ENCODE measurements around the gene RNF2. TPM values are rescaled to one million over a fixed set of nuclear protein-coding genes. Genes with fewer than 3 reads are reported as not detected.

RNF2 gene
- total and polyA plus RNA-seq, 12 donors = 2.3 to 16.7 (median 13.2) TPM

DNA sequence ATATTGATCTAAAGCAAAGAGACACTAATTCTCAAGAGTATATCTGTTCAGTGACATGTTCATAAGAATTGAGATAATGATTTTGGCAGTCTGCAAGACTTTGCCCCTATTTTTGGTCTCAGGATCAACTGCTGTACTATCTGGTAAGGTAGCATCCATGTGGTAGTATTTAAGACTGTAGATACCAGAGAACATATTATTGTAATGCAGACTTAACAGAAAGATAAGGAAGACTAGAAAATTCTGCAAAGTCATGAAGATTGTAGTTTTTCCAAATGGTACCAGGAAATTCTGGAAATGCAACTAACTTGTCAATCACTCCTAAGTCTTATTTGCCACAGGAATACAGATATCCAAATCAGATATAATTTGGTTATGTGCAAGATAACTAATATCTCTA lies 35.1 kb downstream of the RNF2 start:
- DNase-seq = no peak
- TF ChIP-seq CTCF (IDR thresholded peaks at IDR 0.05) = no peak
- intact Hi-C loops (cut with DNase I) = no loop called here
- H3K9me3 ChIP-seq = no peaks in the 10 kb centered on the region
- ATAC-seq = no peak
- no peaks in the 10 kb centered on the region for H3K36me3 ChIP-seq
- H3K4me3 ChIP-seq = no peak overlapping the region
- no peaks in the 10 kb centered on the region for H3K27me3 ChIP-seq
- peaks cover 0 to 7% (median 0%) of the 10 kb centered on the region in 9 donors for H3K4me1 ChIP-seq
- no peak overlapping the region for H3K27ac ChIP-seq

DNA sequence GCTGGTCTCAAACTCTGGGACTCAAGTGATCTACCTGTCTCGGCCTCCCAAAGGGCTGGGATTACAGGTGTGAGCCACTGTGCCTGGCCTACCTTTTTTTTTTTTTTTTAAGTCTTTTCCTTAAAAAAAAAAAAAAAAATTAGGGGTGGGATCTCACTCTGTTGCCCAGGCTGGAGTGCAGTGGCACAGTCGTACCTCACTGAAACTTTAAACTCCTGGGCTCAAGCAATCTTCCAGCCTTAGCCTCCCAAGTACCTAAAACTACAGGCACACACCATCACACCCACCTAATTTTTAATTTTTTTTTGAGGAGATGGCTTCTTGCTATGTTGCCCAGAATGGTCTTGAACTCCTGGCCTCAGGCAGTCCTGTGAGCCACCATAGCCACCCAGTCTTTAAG lies 38.5 kb downstream of the RNF2 start:
- ATAC-seq (no peak), DNase-seq (no peak)

DNA sequence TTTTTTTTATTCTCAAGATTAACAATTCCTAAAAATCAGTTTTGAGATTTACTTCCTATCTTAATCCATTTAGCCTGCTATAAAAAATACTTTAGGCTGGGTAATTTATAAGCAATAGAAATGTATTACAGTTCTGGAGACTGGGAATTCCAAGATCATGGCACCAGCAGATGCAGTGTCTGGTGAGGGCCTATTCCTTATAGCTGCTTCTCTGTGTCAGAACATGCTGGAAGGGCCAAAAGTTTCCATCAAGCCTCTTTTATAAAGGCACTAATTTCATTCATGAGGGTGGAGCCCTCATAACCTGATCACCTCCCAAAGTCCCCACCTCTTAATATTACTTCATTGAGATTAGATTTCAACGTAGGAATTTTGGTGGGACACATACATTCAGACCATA lies 41.7 kb downstream of the RNF2 start:
- Histone ChIP-seq H3K9me3 (no peaks in the 10 kb centered on the region), H3K27ac (no peak overlapping the region), H3K4me1 (peaks cover 0 to 6% (median 0%) of the 10 kb centered on the region in 9 donors), H3K36me3 (peaks cover 0 to 45% (median 4%) of the 10 kb centered on the region in 9 donors), H3K4me3 (no peak overlapping the region), H3K27me3 (no peaks in the 10 kb centered on the region)
- DNase-seq = no peak
- no peak for ATAC-seq
- 89 to 98% methylated on average over 1 of the region's 1 CpG for WGBS, 2 donors
- intact Hi-C loops (cut with DNase I) = no loop called here
- TF ChIP-seq CTCF (IDR thresholded peaks at IDR 0.05) = no peak

More for the DNA sequence above, 38.5 kb downstream of the RNF2 start:
- Histone ChIP-seq H3K4me3 (no peak overlapping the region), H3K9me3 (no peaks in the 10 kb centered on the region), H3K36me3 (peaks cover 0 to 15% (median 4%) of the 10 kb centered on the region in 9 donors), H3K27ac (no peak overlapping the region), H3K27me3 (no peaks in the 10 kb centered on the region), H3K4me1 (peaks cover 0 to 7% (median 0%) of the 10 kb centered on the region in 9 donors)
- no peak for TF ChIP-seq CTCF (IDR thresholded peaks at IDR 0.05)
- intact Hi-C loops (cut with DNase I) = no loop called here
- 96 to 97% methylated on average over 2 of the region's 2 CpGs for WGBS, 2 donors

- peaks cover 0 to 52% (median 4%) of the 10 kb centered on the region in 9 donors for H3K36me3 ChIP-seq
- no peak for TF ChIP-seq CTCF (IDR thresholded peaks at IDR 0.05)
- no peak overlapping the region for H3K27ac ChIP-seq
- no peak overlapping the region for H3K4me3 ChIP-seq
- H3K4me1 ChIP-seq = peaks cover 0 to 6% (median 0%) of the 10 kb centered on the region in 9 donors
- no peak for DNase-seq
- ATAC-seq = no peak
- no peaks in the 10 kb centered on the region for H3K9me3 ChIP-seq
- intact Hi-C loops (cut with DNase I) = no loop called here
- H3K27me3 ChIP-seq = no peaks in the 10 kb centered on the region
Observed at GRCh38 chr1:185087746-185088145, 42.4 kb downstream of the RNF2 start.

All from heart right ventricle (tissue), 16 donors.